ENCODE results near the gene TTLL12. TPM values are rescaled to one million over a fixed set of nuclear protein-coding genes. Genes with fewer than 3 reads are reported as not detected.

The TTLL12 gene
- total RNA-seq, 1 donor from 2014 or later = 21.4 TPM

- Histone ChIP-seq H3K9me3 (ENCODE audit: insufficient read depth, low read depth, low read length) (no peaks in the 10 kb centered on the region), H3K79me2 (ENCODE audit: insufficient read depth, low read length) (no peaks in the 10 kb centered on the region), H3K4me3 (ENCODE audit: insufficient read depth, low read depth, low read length) (no peak overlapping the region), H3K27me3 (ENCODE audit: insufficient read depth, low read length) (peaks cover 17% of the 10 kb centered on the region), H3K27ac (ENCODE audit: low read depth, low read length) (no peak overlapping the region), H4K20me1 (ENCODE audit: insufficient read depth, low read length) (no peaks in the 10 kb centered on the region), H2AFZ (ENCODE audit: low read depth, low read length) (no peak overlapping the region), H3K36me3 (ENCODE audit: insufficient read depth, low read length) (no peaks in the 10 kb centered on the region), H3K4me1 (ENCODE audit: insufficient read depth, low read length) (no peaks in the 10 kb centered on the region), H3K9ac (ENCODE audit: low read length) (no peak overlapping the region), H3K4me2 (ENCODE audit: low read length) (no peak overlapping the region)
- Mint-ChIP-seq H3K4me3 (ENCODE audit: unreplicated experiment) (no peak overlapping the region), H3K9me3 (ENCODE audit: unreplicated experiment) (no peaks in the 10 kb centered on the region), H3K36me3 (ENCODE audit: low read depth, unreplicated experiment) (no peaks in the 10 kb centered on the region), H3K27ac (ENCODE audit: unreplicated experiment) (no peak overlapping the region), H3K4me1 (ENCODE audit: low read depth, unreplicated experiment) (peaks cover 2% of the 10 kb centered on the region), H3K27me3 (ENCODE audit: low read depth, unreplicated experiment) (peaks cover 63% of the 10 kb centered on the region)
- no peak for FAIRE-seq
- no peak for DNase-seq (ENCODE audit: low read depth)
- TF ChIP-seq, protein P1, sequence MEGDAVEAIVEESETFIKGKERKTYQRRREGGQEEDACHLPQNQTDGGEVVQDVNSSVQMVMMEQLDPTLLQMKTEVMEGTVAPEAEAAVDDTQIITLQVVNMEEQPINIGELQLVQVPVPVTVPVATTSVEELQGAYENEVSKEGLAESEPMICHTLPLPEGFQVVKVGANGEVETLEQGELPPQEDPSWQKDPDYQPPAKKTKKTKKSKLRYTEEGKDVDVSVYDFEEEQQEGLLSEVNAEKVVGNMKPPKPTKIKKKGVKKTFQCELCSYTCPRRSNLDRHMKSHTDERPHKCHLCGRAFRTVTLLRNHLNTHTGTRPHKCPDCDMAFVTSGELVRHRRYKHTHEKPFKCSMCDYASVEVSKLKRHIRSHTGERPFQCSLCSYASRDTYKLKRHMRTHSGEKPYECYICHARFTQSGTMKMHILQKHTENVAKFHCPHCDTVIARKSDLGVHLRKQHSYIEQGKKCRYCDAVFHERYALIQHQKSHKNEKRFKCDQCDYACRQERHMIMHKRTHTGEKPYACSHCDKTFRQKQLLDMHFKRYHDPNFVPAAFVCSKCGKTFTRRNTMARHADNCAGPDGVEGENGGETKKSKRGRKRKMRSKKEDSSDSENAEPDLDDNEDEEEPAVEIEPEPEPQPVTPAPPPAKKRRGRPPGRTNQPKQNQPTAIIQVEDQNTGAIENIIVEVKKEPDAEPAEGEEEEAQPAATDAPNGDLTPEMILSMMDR (IDR thresholded peaks at IDR 0.05; ENCODE audit: insufficient read depth, low read depth, low read length) = no peak
- TF ChIP-seq EZH2 (IDR thresholded peaks at IDR 0.05; ENCODE audit: insufficient read depth, low read length) = no peak
Observed at GRCh38 chr22:43234264-43234988, 47.5 kb upstream of the TTLL12 start.

DNA sequence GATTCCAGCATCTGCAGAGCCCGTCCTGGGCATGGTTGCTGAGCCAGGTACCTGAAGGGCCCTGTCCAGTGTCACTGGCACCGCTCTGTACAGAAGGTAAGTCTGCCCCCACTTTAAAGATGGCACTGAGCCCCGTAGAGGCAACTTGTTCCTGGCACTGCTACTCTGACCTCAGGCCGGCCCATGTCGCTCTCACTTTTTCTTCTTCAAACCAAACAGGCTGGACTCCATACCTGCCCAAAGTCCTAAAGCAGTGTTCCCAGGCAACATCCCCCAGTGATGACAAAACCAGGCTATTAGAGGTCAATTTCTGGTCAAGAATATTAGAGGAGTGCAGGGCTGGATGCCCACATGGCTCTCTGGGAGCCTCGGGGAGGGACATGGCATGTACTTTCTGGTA, 46.6 kb upstream of the TTLL12 start:
- Histone ChIP-seq H3K4me3 (ENCODE audit: insufficient read depth, low read depth, low read length) (no peak overlapping the region), H3K27me3 (ENCODE audit: insufficient read depth, low read length) (peaks cover 17% of the 10 kb centered on the region), H4K20me1 (ENCODE audit: insufficient read depth, low read length) (no peaks in the 10 kb centered on the region), H3K9me3 (ENCODE audit: insufficient read depth, low read depth, low read length) (no peaks in the 10 kb centered on the region), H3K27ac (ENCODE audit: low read depth, low read length) (no peak overlapping the region), H3K79me2 (ENCODE audit: insufficient read depth, low read length) (no peaks in the 10 kb centered on the region), H3K4me1 (ENCODE audit: insufficient read depth, low read length) (no peaks in the 10 kb centered on the region), H3K4me2 (ENCODE audit: low read length) (no peak overlapping the region), H3K36me3 (ENCODE audit: insufficient read depth, low read length) (no peaks in the 10 kb centered on the region), H2AFZ (ENCODE audit: low read depth, low read length) (no peak overlapping the region), H3K9ac (ENCODE audit: low read length) (no peak overlapping the region)
- Mint-ChIP-seq H3K4me3 (ENCODE audit: unreplicated experiment) (no peak overlapping the region), H3K27ac (ENCODE audit: unreplicated experiment) (no peak overlapping the region), H3K4me1 (ENCODE audit: low read depth, unreplicated experiment) (peaks cover 2% of the 10 kb centered on the region), H3K36me3 (ENCODE audit: low read depth, unreplicated experiment) (no peaks in the 10 kb centered on the region), H3K9me3 (ENCODE audit: unreplicated experiment) (no peaks in the 10 kb centered on the region), H3K27me3 (ENCODE audit: low read depth, unreplicated experiment) (peaks cover 60% of the 10 kb centered on the region)
- FAIRE-seq (no peak), DNase-seq (ENCODE audit: low read depth) (no peak)
- TF ChIP-seq, protein P1 (IDR thresholded peaks at IDR 0.05; ENCODE audit: insufficient read depth, low read depth, low read length) = no peak
- no peak for TF ChIP-seq EZH2 (IDR thresholded peaks at IDR 0.05; ENCODE audit: insufficient read depth, low read length)

DNA sequence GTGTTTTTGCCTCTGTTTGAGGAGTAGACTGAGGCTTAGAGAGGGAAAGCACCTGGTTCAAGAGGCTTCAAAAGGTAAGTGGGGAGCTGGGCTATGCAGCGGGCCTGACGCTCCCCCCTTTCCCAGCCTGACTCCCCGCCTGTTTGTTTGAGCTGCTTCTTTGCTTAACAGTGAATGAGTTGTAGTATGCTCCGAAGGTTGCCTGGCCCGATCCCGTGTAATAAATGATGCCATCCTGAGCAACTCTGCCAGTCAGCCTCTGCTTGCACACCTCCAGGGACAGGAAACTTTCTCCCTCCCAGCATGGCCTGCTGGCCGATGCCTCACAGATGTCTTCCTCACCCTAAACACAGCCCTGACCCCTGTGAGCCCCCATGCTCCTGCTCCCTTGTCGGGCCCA, 45.5 kb upstream of the TTLL12 start:
- H3K27ac ChIP-seq (ENCODE audit: low read depth, low read length) = no peak overlapping the region
- H3K79me2 ChIP-seq (ENCODE audit: insufficient read depth, low read length) = no peaks in the 10 kb centered on the region
- H3K9me3 Mint-ChIP-seq (ENCODE audit: unreplicated experiment) = no peaks in the 10 kb centered on the region
- no peaks in the 10 kb centered on the region for H4K20me1 ChIP-seq (ENCODE audit: insufficient read depth, low read length)
- H3K9me3 ChIP-seq (ENCODE audit: insufficient read depth, low read depth, low read length) = no peaks in the 10 kb centered on the region
- peaks cover 60% of the 10 kb centered on the region for H3K27me3 Mint-ChIP-seq (ENCODE audit: low read depth, unreplicated experiment)
- no peak overlapping the region for H3K4me3 ChIP-seq (ENCODE audit: insufficient read depth, low read depth, low read length)
- H3K9ac ChIP-seq (ENCODE audit: low read length) = no peak overlapping the region
- no peak for DNase-seq (ENCODE audit: low read depth)
- peaks cover 2% of the 10 kb centered on the region for H3K4me1 Mint-ChIP-seq (ENCODE audit: low read depth, unreplicated experiment)
- FAIRE-seq = no peak
- TF ChIP-seq EZH2 (IDR thresholded peaks at IDR 0.05; ENCODE audit: insufficient read depth, low read length) = no peak
- TF ChIP-seq, protein P1 (IDR thresholded peaks at IDR 0.05; ENCODE audit: insufficient read depth, low read depth, low read length) = no peak
- H3K27me3 ChIP-seq (ENCODE audit: insufficient read depth, low read length) = peaks cover 16% of the 10 kb centered on the region
- H3K4me3 Mint-ChIP-seq (ENCODE audit: unreplicated experiment) = no peak overlapping the region
- H2AFZ ChIP-seq (ENCODE audit: low read depth, low read length) = no peak overlapping the region
- H3K36me3 ChIP-seq (ENCODE audit: insufficient read depth, low read length) = no peaks in the 10 kb centered on the region
- H3K36me3 Mint-ChIP-seq (ENCODE audit: low read depth, unreplicated experiment) = no peaks in the 10 kb centered on the region
- H3K4me2 ChIP-seq (ENCODE audit: low read length) = no peak overlapping the region
- H3K27ac Mint-ChIP-seq (ENCODE audit: unreplicated experiment) = no peak overlapping the region
- no peaks in the 10 kb centered on the region for H3K4me1 ChIP-seq (ENCODE audit: insufficient read depth, low read length)

Data from astrocyte (in vitro differentiated cells and primary cell).